Sigmoid colon (tissue), 7 donors: Measurements from ENCODE around the gene CTNNB1. TPM values are rescaled to one million over a fixed set of nuclear protein-coding genes. Genes with fewer than 3 reads are reported as not detected.

Source experiments
- DNase-seq: peaks from one replicate; pipeline ENCODE4 v3.0.0-alpha.2; 2019
- H3K27ac ChIP-seq, 4 donors: fragments of 200-600 bp; sonication (generic); one replicate each; pipeline ENCODE4 v1.5.1; 2016 to 2019; ENCODE audit warnings: mild to moderate bottlenecking in 1 of 4
- H3K27me3 ChIP-seq, 3 donors: fragments of 200-600 bp; sonication (generic); one replicate each; pipeline ENCODE4 v1.5.1; 2019; ENCODE audit warnings: mild to moderate bottlenecking in 1 of 3
- H3K36me3 ChIP-seq, 4 donors: fragments of 200-600 bp; sonication (generic); one replicate each; pipeline ENCODE4 v1.5.1; 2016 to 2019
- H3K4me1 ChIP-seq, 4 donors: fragments of 200-600 bp; sonication (generic); one replicate each; pipeline ENCODE4 v1.5.1; 2017 to 2019
- H3K4me3 ChIP-seq, 4 donors: fragments of 200-600 bp; sonication (generic); one replicate each; pipeline ENCODE4 v1.5.1; 2017 to 2019; ENCODE audit warnings: mild to moderate bottlenecking in 2 of 4, moderate library complexity in 1 of 4
- H3K9me3 ChIP-seq, 4 donors: fragments of 200-600 bp in 3 of 4; sonication (generic) in 3 of 4; one replicate each; pipeline versions ENCODE4 v1.5.1 to v1.6.1; 2013 to 2019
- CTCF ChIP-seq, 4 experiments: fragments of 450-650 bp in 3 of 4; fragments of 200-600 bp in 1 of 4; IDR thresholded peaks; one replicate each; pipeline ENCODE4 v1.5.1; 2016 to 2019; ENCODE audit warnings: antibody characterized with exemption in 4 of 4, mild to moderate bottlenecking in 3 of 4, moderate library complexity in 2 of 4
- EP300 ChIP-seq, 4 donors: sonication (generic); formaldehyde crosslinking; IDR thresholded peaks; one replicate each; pipeline ENCODE4 v1.6.1; 2017; ENCODE audit warnings: antibody characterized with exemption in 4 of 4
- POLR2A ChIP-seq, 2 donors: fragments of 450-650 bp; IDR thresholded peaks; one replicate each; pipeline ENCODE4 v1.6.1; 2016; ENCODE audit warnings: antibody characterized with exemption in 2 of 2, mild to moderate bottlenecking in 2 of 2, moderate library complexity in 2 of 2
- POLR2AphosphoS5 ChIP-seq, 4 donors: sonication (generic); formaldehyde crosslinking; IDR thresholded peaks; one replicate each; pipeline ENCODE4 v1.6.1; 2017; ENCODE audit warnings: antibody characterized with exemption in 4 of 4
- WGBS, 2 donors: extraction: QIAGEN DNeasy Blood & Tissue Kit; methylation state at CpG; one replicate each; pipeline ENCODE4 v1.1.7; 2013; 5-methylcytosine and 5-hydroxymethylcytosine counted together
- intact Hi-C: fragments of 100-400 bp; cut with DNase I; formaldehyde crosslinking; loops from one replicate; pipeline ENCODE4 v1.15.1; 2023
- polyA plus RNA-seq, 3 donors: library from polyadenylated mRNA; stranded (reverse); fragments of 200-250 nt; gene quantifications; one replicate each; pipeline ENCODE4 v1.2.3, GENCODE V29; 2013
- small RNA-seq, 3 donors: library from RNA; depleted of rRNA; stranded (forward); fragments of <200 nt; gene quantifications; one replicate each; pipeline ENCODE3, GENCODE V24; 2016
- total RNA-seq, 4 donors: library from RNA; depleted of rRNA; stranded (reverse); fragments of >200 nt; gene quantifications; one replicate each; pipeline ENCODE4 v1.1.0, GENCODE V29; 2016
- donor health status: healthy with polysubstance abuse.
- donor health status: Bipolar disorder and iron deficiency.
- donor health status: healthy.

CTNNB1 gene
- total and polyA plus RNA-seq, 7 donors = 189 to 585 (median 392) TPM

GRCh38 chr3:41288785-41289184 lies 89.5 kb downstream of the CTNNB1 start:
- Histone ChIP-seq H3K27ac (no peak overlapping the region), H3K36me3 (no peaks in the 10 kb centered on the region), H3K4me1 (no peaks in the 10 kb centered on the region), H3K4me3 (no peak overlapping the region), H3K9me3 (no peaks in the 10 kb centered on the region), H3K27me3 (no peaks in the 10 kb centered on the region)
- TF ChIP-seq POLR2A (IDR thresholded peaks at IDR 0.05) (no peak), EP300 (IDR thresholded peaks at IDR 0.05) (no peak), POLR2AphosphoS5 (IDR thresholded peaks at IDR 0.05) (no peak), CTCF (IDR thresholded peaks at IDR 0.05) (no peak)
- no peak for DNase-seq
- intact Hi-C loops = no loop called here
- 88 to 93% methylated on average over 8 of the region's 8 CpGs for WGBS, 2 donors

Small RNAs within 50 kb of the gene (small RNA-seq; reads per million reads assigned to genes)
- gene MRPS31P1 = 0 reads per million in 3 donors
